NCI-H2029 treated with DMSO at 0.1 percent for 48 hours (cell line): ENCODE measurements around the gene COPB2.
"Not testable (repeated sequence)": the region's sequence is repeated elsewhere in the genome, so short reads cannot be mapped to it uniquely, and the experiment has no call there.

ENCODE experiments used
- DNase-seq: peaks from one replicate; lab custom pipeline; 2025; lab: John Stamatoyannopoulos, UW

The COPB2 gene

GRCh38 chr3:139389552-139390368 lies at the start of gene COPB2:
Gene COPB2, minus strand, starts transcription at chr3:139389647. Its CDS starts 97 bp downstream, at chr3:139389550.
- peak; percentile 96 for DNase-seq

- no peak for DNase-seq
Measured at GRCh38 chr3:139434764-139435307, 45.4 kb upstream of the COPB2 start.

GRCh38 chr3:139434228-139434627 lies 44.8 kb upstream of the COPB2 start:
- DNase-seq, result no peak

- no peak for DNase-seq
Measured at GRCh38 chr3:139433089-139433488, 43.6 kb upstream of the COPB2 start.

- DNase-seq, result no peak
Measured at GRCh38 chr3:139430493-139430892, 41.0 kb upstream of the COPB2 start.

GRCh38 chr3:139427283-139428060 lies 38.0 kb upstream of the COPB2 start:
- DNase-seq, result peak; percentile 94

- no peak for DNase-seq
Measured at GRCh38 chr3:139425745-139426400, 36.4 kb upstream of the COPB2 start.

- no peak for DNase-seq
Measured at GRCh38 chr3:139423232-139423631, 33.8 kb upstream of the COPB2 start.

- no peak for DNase-seq
Measured at GRCh38 chr3:139421460-139421859, 32.0 kb upstream of the COPB2 start.

GRCh38 chr3:139421040-139421439 lies 31.6 kb upstream of the COPB2 start:
- DNase-seq, result no peak

GRCh38 chr3:139418144-139418543 lies 28.7 kb upstream of the COPB2 start:
- DNase-seq, result no peak

GRCh38 chr3:139416275-139416674 lies 26.8 kb upstream of the COPB2 start:
- no peak for DNase-seq

GRCh38 chr3:139414608-139415224 lies 25.3 kb upstream of the COPB2 start:
- DNase-seq, result no peak

GRCh38 chr3:139412891-139413290 lies 23.4 kb upstream of the COPB2 start:
- not testable (repeated sequence) for DNase-seq

- not testable (repeated sequence) for DNase-seq
Measured at GRCh38 chr3:139401155-139401554, 11.7 kb upstream of the COPB2 start.

GRCh38 chr3:139396707-139397106 lies 7.3 kb upstream of the COPB2 start:
- DNase-seq, result no peak

- DNase-seq, result no peak
Measured at GRCh38 chr3:139394116-139394515, 4.7 kb upstream of the COPB2 start.

GRCh38 chr3:139388821-139389551 lies 461 bp downstream of the COPB2 start:
- no peak for DNase-seq

GRCh38 chr3:139388077-139388476 lies 1.4 kb downstream of the COPB2 start:
- DNase-seq, result no peak

- DNase-seq, result not testable (repeated sequence)
Measured at GRCh38 chr3:139382291-139382690, 7.2 kb downstream of the COPB2 start.

- DNase-seq, result no peak
Measured at GRCh38 chr3:139380575-139380974, 8.9 kb downstream of the COPB2 start.
